ENCODE data around the gene SLC30A5.
"Not testable (repeated sequence)": the region's sequence is repeated elsewhere in the genome, so short reads cannot be mapped to it uniquely, and the experiment has no call there.

SLC30A5 gene

GRCh38 chr5:69092969-69093368, 845 bp upstream of the SLC30A5 start:
- Histone ChIP-seq H3K4me1 (ENCODE audit: control insufficient read depth in 1 of 2, insufficient read depth in 2 of 2, low read length in 2 of 2) (peaks cover 12 to 16% of the 10 kb centered on the region in 2 donors), H3K4me3 (ENCODE audit: low read depth in 1 of 2, low read length in 2 of 2) (no peak overlapping the region), H3K9ac (ENCODE audit: low read depth in 1 of 2, low read length in 2 of 2) (no peak overlapping the region), H3K36me3 (ENCODE audit: control insufficient read depth in 1 of 2, insufficient read depth in 2 of 2, low read length in 2 of 2) (no peaks in the 10 kb centered on the region), H3K9me3 (ENCODE audit: control insufficient read depth in 1 of 2, low read length in 2 of 2) (no peaks in the 10 kb centered on the region), H3K27me3 (ENCODE audit: control insufficient read depth in 1 of 2, insufficient read depth in 2 of 2, low read length in 2 of 2) (no peaks in the 10 kb centered on the region), H3K27ac (ENCODE audit: low read depth, low read length) (no peak overlapping the region)

DNA sequence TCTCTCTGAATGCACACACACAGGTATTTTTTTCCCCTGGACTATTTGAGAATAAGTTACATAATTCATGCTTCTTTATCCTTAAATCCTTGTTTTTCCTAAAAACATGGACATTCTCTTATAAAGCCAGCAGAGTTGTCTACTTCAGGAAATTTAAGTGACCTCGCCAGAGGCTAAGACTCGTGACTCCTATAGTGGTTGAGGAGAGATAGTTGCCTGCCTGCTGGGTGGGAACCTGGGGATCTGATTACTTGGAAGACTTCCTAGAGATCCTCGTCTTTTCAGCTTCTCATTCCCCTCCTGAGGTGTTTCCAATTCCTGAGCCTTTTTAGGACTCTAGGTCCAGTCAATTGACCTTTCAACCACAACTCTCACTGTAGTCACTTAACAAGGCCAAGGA, 5.5 kb downstream of the SLC30A5 start:
- Histone ChIP-seq H3K36me3 (ENCODE audit: control insufficient read depth in 1 of 2, insufficient read depth in 2 of 2, low read length in 2 of 2) (peaks cover 5 to 13% of the 10 kb centered on the region in 2 donors), H3K27me3 (ENCODE audit: control insufficient read depth in 1 of 2, insufficient read depth in 2 of 2, low read length in 2 of 2) (no peaks in the 10 kb centered on the region), H3K4me3 (ENCODE audit: low read depth in 1 of 2, low read length in 2 of 2) (no peak overlapping the region), H3K9me3 (ENCODE audit: control insufficient read depth in 1 of 2, low read length in 2 of 2) (no peaks in the 10 kb centered on the region), H3K9ac (ENCODE audit: low read depth in 1 of 2, low read length in 2 of 2) (no peak overlapping the region), H3K27ac (ENCODE audit: low read depth, low read length) (no peak overlapping the region), H3K4me1 (ENCODE audit: control insufficient read depth in 1 of 2, insufficient read depth in 2 of 2, low read length in 2 of 2) (peaks cover 10 to 16% of the 10 kb centered on the region in 2 donors)

DNA sequence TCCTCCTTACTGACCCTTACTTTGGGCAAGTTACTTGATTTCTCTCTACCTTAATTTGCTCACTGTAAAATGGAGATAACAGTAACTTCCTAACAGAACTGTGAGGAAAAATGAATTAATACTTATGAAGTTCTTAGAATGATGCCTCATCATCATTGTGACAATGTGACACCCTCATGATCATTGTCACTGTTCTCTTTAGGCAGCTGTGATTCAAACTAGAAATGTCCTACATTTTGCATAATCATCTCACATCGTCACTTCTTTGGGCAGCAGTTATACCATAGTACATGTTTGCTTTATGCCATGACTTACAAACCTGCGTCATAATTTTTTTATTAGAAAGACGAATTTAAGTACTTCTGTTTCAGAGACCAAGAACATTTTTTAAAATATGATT, 9.7 kb downstream of the SLC30A5 start:
- no peaks in the 10 kb centered on the region for H3K27me3 ChIP-seq (ENCODE audit: control insufficient read depth in 1 of 2, insufficient read depth in 2 of 2, low read length in 2 of 2)
- peaks cover 8 to 47% of the 10 kb centered on the region in 2 donors for H3K36me3 ChIP-seq (ENCODE audit: control insufficient read depth in 1 of 2, insufficient read depth in 2 of 2, low read length in 2 of 2)
- no peak overlapping the region for H3K4me3 ChIP-seq (ENCODE audit: low read depth in 1 of 2, low read length in 2 of 2)
- H3K9ac ChIP-seq (ENCODE audit: low read depth in 1 of 2, low read length in 2 of 2): no peak overlapping the region
- H3K27ac ChIP-seq (ENCODE audit: low read depth, low read length): no peak overlapping the region
- no peaks in the 10 kb centered on the region for H3K9me3 ChIP-seq (ENCODE audit: control insufficient read depth in 1 of 2, low read length in 2 of 2)
- H3K4me1 ChIP-seq (ENCODE audit: control insufficient read depth in 1 of 2, insufficient read depth in 2 of 2, low read length in 2 of 2): no peaks in the 10 kb centered on the region

GRCh38 chr5:69105996-69106906, 12.4 kb downstream of the SLC30A5 start:
- no peak overlapping the region for H3K4me3 ChIP-seq (ENCODE audit: low read depth in 1 of 2, low read length in 2 of 2)
- H3K4me1 ChIP-seq (ENCODE audit: control insufficient read depth in 1 of 2, insufficient read depth in 2 of 2, low read length in 2 of 2): no peaks in the 10 kb centered on the region
- H3K27me3 ChIP-seq (ENCODE audit: control insufficient read depth in 1 of 2, insufficient read depth in 2 of 2, low read length in 2 of 2): no peaks in the 10 kb centered on the region
- H3K36me3 ChIP-seq (ENCODE audit: control insufficient read depth in 1 of 2, insufficient read depth in 2 of 2, low read length in 2 of 2): peaks cover 15 to 62% of the 10 kb centered on the region in 2 donors
- no peak overlapping the region for H3K9ac ChIP-seq (ENCODE audit: low read depth in 1 of 2, low read length in 2 of 2)
- no peak overlapping the region for H3K27ac ChIP-seq (ENCODE audit: low read depth, low read length)
- H3K9me3 ChIP-seq (ENCODE audit: control insufficient read depth in 1 of 2, low read length in 2 of 2): peaks cover 0 to 7% of the 10 kb centered on the region in 2 donors

DNA sequence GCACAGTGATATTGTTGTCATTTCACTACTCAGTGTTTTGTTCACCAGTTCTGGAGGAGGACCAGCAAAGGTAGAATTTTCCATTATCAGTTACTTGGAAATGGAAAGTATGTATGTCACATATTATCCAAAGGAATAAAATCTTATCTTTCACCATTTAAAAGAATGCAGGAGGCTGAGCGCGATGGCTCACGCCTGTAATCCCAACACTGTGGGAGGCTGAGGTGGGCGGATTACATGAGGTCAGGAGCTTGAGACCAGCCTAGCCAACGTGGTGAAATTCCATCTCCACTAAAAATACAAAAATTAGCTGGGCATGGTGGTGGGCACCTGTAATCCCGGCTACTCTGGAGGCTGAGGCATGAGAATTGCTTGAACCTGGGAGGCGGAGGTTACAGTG, 14.6 kb downstream of the SLC30A5 start:
- not testable (repeated sequence) for H3K9ac ChIP-seq (ENCODE audit: low read depth in 1 of 2, low read length in 2 of 2); H3K27ac ChIP-seq (ENCODE audit: low read depth, low read length); H3K4me1 ChIP-seq (ENCODE audit: control insufficient read depth in 1 of 2, insufficient read depth in 2 of 2, low read length in 2 of 2); H3K9me3 ChIP-seq (ENCODE audit: control insufficient read depth in 1 of 2, low read length in 2 of 2); H3K4me3 ChIP-seq (ENCODE audit: low read depth in 1 of 2, low read length in 2 of 2); H3K27me3 ChIP-seq (ENCODE audit: control insufficient read depth in 1 of 2, insufficient read depth in 2 of 2, low read length in 2 of 2)
- peaks cover 13 to 68% of the 10 kb centered on the region in 2 donors for H3K36me3 ChIP-seq (ENCODE audit: control insufficient read depth in 1 of 2, insufficient read depth in 2 of 2, low read length in 2 of 2)

DNA sequence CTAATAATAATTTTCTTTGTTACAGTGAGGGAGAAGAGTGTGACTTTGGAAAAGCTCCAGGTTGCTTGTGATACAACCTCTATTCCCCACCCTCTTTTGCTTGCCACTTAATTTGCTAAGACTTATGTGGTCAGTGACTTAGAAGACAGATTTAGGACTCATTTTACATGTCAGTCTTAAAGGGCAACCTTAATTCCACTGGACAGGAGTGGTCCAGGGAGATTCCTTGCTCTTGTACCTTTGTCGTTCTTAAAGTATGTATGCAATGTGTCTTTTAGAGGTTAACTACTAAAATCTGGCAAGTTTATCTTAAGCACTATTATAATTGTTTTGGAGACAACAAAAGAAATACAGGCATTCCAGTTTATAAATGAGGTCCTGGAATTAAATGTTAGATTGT, 20.0 kb downstream of the SLC30A5 start:
- H3K36me3 ChIP-seq (ENCODE audit: control insufficient read depth in 1 of 2, insufficient read depth in 2 of 2, low read length in 2 of 2): peaks cover 7 to 63% of the 10 kb centered on the region in 2 donors

GRCh38 chr5:69115526-69115925, 21.7 kb downstream of the SLC30A5 start:
- H3K4me1 ChIP-seq (ENCODE audit: control insufficient read depth in 1 of 2, insufficient read depth in 2 of 2, low read length in 2 of 2): no peaks in the 10 kb centered on the region
- H3K9me3 ChIP-seq (ENCODE audit: control insufficient read depth in 1 of 2, low read length in 2 of 2): no peaks in the 10 kb centered on the region
- no peaks in the 10 kb centered on the region for H3K27me3 ChIP-seq (ENCODE audit: control insufficient read depth in 1 of 2, insufficient read depth in 2 of 2, low read length in 2 of 2)
- peaks cover 0 to 64% of the 10 kb centered on the region in 2 donors for H3K36me3 ChIP-seq (ENCODE audit: control insufficient read depth in 1 of 2, insufficient read depth in 2 of 2, low read length in 2 of 2)
- no peak overlapping the region for H3K4me3 ChIP-seq (ENCODE audit: low read depth in 1 of 2, low read length in 2 of 2)
- no peak overlapping the region for H3K9ac ChIP-seq (ENCODE audit: low read depth in 1 of 2, low read length in 2 of 2)
- H3K27ac ChIP-seq (ENCODE audit: low read depth, low read length): no peak overlapping the region

More for the DNA sequence above, 20.0 kb downstream of the SLC30A5 start:
- H3K27me3 ChIP-seq (ENCODE audit: control insufficient read depth in 1 of 2, insufficient read depth in 2 of 2, low read length in 2 of 2): no peaks in the 10 kb centered on the region
- no peak overlapping the region for H3K27ac ChIP-seq (ENCODE audit: low read depth, low read length)
- no peak overlapping the region for H3K9ac ChIP-seq (ENCODE audit: low read depth in 1 of 2, low read length in 2 of 2)
- H3K4me1 ChIP-seq (ENCODE audit: control insufficient read depth in 1 of 2, insufficient read depth in 2 of 2, low read length in 2 of 2): no peaks in the 10 kb centered on the region
- peaks cover 0 to 7% of the 10 kb centered on the region in 2 donors for H3K9me3 ChIP-seq (ENCODE audit: control insufficient read depth in 1 of 2, low read length in 2 of 2)
- H3K4me3 ChIP-seq (ENCODE audit: low read depth in 1 of 2, low read length in 2 of 2): no peak overlapping the region

- H3K4me1 ChIP-seq (ENCODE audit: control insufficient read depth in 1 of 2, insufficient read depth in 2 of 2, low read length in 2 of 2): no peaks in the 10 kb centered on the region
- no peak overlapping the region for H3K27ac ChIP-seq (ENCODE audit: low read depth, low read length)
- no peak overlapping the region for H3K4me3 ChIP-seq (ENCODE audit: low read depth in 1 of 2, low read length in 2 of 2)
- no peaks in the 10 kb centered on the region for H3K9me3 ChIP-seq (ENCODE audit: control insufficient read depth in 1 of 2, low read length in 2 of 2)
- no peak overlapping the region for H3K9ac ChIP-seq (ENCODE audit: low read depth in 1 of 2, low read length in 2 of 2)
- H3K36me3 ChIP-seq (ENCODE audit: control insufficient read depth in 1 of 2, insufficient read depth in 2 of 2, low read length in 2 of 2): peaks cover 16 to 36% of the 10 kb centered on the region in 2 donors
- no peaks in the 10 kb centered on the region for H3K27me3 ChIP-seq (ENCODE audit: control insufficient read depth in 1 of 2, insufficient read depth in 2 of 2, low read length in 2 of 2)
Measured at GRCh38 chr5:69129413-69129812, 35.6 kb downstream of the SLC30A5 start.

GRCh38 chr5:69130241-69130640, 36.4 kb downstream of the SLC30A5 start:
- Histone ChIP-seq H3K36me3 (ENCODE audit: control insufficient read depth in 1 of 2, insufficient read depth in 2 of 2, low read length in 2 of 2) (peaks cover 10 to 28% of the 10 kb centered on the region in 2 donors), H3K4me3 (ENCODE audit: low read depth in 1 of 2, low read length in 2 of 2) (no peak overlapping the region), H3K9me3 (ENCODE audit: control insufficient read depth in 1 of 2, low read length in 2 of 2) (no peaks in the 10 kb centered on the region), H3K9ac (ENCODE audit: low read depth in 1 of 2, low read length in 2 of 2) (no peak overlapping the region), H3K4me1 (ENCODE audit: control insufficient read depth in 1 of 2, insufficient read depth in 2 of 2, low read length in 2 of 2) (no peaks in the 10 kb centered on the region), H3K27me3 (ENCODE audit: control insufficient read depth in 1 of 2, insufficient read depth in 2 of 2, low read length in 2 of 2) (no peaks in the 10 kb centered on the region), H3K27ac (ENCODE audit: low read depth, low read length) (no peak overlapping the region)

DNA sequence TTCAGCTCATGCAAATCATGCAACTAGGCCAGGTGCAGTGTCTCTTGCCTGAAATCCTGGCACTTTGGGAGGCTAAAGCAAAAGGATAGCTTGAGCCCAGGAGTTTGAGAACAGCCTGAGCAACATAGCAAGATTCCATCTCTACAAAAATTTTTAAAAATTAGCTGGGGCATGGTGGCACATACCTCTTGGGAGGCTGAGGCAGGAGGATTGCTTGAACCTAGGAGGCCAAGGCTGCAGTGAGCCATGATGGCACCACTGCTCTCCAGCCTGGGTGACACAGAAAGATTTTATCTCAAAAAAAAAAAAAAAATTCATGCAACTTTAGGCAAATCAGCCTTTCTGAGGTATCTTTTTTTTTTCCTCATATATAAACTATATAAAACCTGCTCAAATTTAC, 37.5 kb downstream of the SLC30A5 start:
- Histone ChIP-seq H3K27ac (ENCODE audit: low read depth, low read length) (no peak overlapping the region), H3K4me1 (ENCODE audit: control insufficient read depth in 1 of 2, insufficient read depth in 2 of 2, low read length in 2 of 2) (no peaks in the 10 kb centered on the region), H3K27me3 (ENCODE audit: control insufficient read depth in 1 of 2, insufficient read depth in 2 of 2, low read length in 2 of 2) (no peaks in the 10 kb centered on the region), H3K9me3 (ENCODE audit: control insufficient read depth in 1 of 2, low read length in 2 of 2) (no peaks in the 10 kb centered on the region), H3K36me3 (ENCODE audit: control insufficient read depth in 1 of 2, insufficient read depth in 2 of 2, low read length in 2 of 2) (peaks cover 10 to 28% of the 10 kb centered on the region in 2 donors), H3K9ac (ENCODE audit: low read depth in 1 of 2, low read length in 2 of 2) (no peak overlapping the region), H3K4me3 (ENCODE audit: low read depth in 1 of 2, low read length in 2 of 2) (no peak overlapping the region)
